Lower leg skin (tissue), 4 donors: Measurements from ENCODE around the gene SEC11C. TPM values are rescaled to one million over a fixed set of nuclear protein-coding genes. Genes with fewer than 3 reads are reported as not detected.

Experiments
- DNase-seq, 2 donors: peaks; one replicate each; pipeline ENCODE4 v3.0.0-alpha.2; 2019; ENCODE audit warnings: low spot score in 2 of 2
- H3K4me3 ChIP-seq: fragments of 200-600 bp; sonication (generic); 2 replicates; pipeline ENCODE4 v1.5.1; 2017; ENCODE audit warnings: mild to moderate bottlenecking, low read depth; ENCODE audit not compliant: poor library complexity, severe bottlenecking
- POLR2A ChIP-seq, 2 donors: fragments of 450-650 bp; IDR thresholded peaks; one replicate each; pipeline ENCODE4 v1.6.1; 2016 to 2017; ENCODE audit warnings: antibody characterized with exemption in 2 of 2, mild to moderate bottlenecking in 1 of 2, moderate library complexity in 1 of 2
- WGBS, 2 donors: methylation state at CpG; one replicate each; pipeline ENCODE4 v1.1.5; 2018; 5-methylcytosine and 5-hydroxymethylcytosine counted together
- intact Hi-C: fragments of 100-400 bp; cut with DNase I; formaldehyde crosslinking; loops from one replicate; pipeline ENCODE4 v1.15.0; 2023; ENCODE audit warnings: low total_unique reads
- total RNA-seq, 4 donors: library from RNA; depleted of rRNA; stranded (reverse); fragments of >200 nt; gene quantifications; one replicate each; pipeline ENCODE4 v1.1.0, GENCODE V29; 2016
- TF ChIP-seq, protein P1 (sequence below), 3 donors: fragments of 450-650 bp; IDR thresholded peaks; one replicate each; pipeline ENCODE4 v1.5.1; 2016; ENCODE audit warnings: antibody characterized with exemption in 3 of 3, mild to moderate bottlenecking in 3 of 3, moderate library complexity in 2 of 3

Gene SEC11C
- total RNA-seq, 4 donors from 2014 or later, result 19.5 to 46.9 (median 28.6) TPM

DNA sequence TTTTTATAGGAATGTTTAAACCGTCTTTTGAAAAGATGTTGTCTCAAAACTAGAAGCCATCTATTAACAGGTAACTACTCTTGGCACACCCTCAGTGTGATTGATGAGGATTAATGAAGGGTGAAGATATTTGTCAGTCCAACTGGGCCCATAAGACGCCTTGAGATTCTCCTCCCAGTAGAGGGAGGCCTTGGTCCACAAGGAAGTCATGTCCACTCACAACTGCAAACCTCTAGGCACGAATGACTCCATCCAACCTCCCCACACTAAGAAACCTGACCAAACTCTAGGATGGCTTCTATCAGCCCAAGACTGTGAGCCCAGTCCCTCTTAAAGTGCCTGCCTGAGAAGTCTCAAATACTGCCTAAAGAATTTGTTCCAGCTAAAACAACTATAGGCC is 61.1 kb downstream of the SEC11C start:
- intact Hi-C loops, result no loop called here
- no peak for TF ChIP-seq POLR2A (IDR thresholded peaks at IDR 0.05)
- TF ChIP-seq, protein P1, sequence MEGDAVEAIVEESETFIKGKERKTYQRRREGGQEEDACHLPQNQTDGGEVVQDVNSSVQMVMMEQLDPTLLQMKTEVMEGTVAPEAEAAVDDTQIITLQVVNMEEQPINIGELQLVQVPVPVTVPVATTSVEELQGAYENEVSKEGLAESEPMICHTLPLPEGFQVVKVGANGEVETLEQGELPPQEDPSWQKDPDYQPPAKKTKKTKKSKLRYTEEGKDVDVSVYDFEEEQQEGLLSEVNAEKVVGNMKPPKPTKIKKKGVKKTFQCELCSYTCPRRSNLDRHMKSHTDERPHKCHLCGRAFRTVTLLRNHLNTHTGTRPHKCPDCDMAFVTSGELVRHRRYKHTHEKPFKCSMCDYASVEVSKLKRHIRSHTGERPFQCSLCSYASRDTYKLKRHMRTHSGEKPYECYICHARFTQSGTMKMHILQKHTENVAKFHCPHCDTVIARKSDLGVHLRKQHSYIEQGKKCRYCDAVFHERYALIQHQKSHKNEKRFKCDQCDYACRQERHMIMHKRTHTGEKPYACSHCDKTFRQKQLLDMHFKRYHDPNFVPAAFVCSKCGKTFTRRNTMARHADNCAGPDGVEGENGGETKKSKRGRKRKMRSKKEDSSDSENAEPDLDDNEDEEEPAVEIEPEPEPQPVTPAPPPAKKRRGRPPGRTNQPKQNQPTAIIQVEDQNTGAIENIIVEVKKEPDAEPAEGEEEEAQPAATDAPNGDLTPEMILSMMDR (IDR thresholded peaks at IDR 0.05), result no peak
- DNase-seq, result peak in 1 of 2 donors; percentile 10
- WGBS, 2 donors, result 83 to 89% methylated on average over 3 of the region's 3 CpGs
- H3K4me3 ChIP-seq, result no peak overlapping the region

DNA sequence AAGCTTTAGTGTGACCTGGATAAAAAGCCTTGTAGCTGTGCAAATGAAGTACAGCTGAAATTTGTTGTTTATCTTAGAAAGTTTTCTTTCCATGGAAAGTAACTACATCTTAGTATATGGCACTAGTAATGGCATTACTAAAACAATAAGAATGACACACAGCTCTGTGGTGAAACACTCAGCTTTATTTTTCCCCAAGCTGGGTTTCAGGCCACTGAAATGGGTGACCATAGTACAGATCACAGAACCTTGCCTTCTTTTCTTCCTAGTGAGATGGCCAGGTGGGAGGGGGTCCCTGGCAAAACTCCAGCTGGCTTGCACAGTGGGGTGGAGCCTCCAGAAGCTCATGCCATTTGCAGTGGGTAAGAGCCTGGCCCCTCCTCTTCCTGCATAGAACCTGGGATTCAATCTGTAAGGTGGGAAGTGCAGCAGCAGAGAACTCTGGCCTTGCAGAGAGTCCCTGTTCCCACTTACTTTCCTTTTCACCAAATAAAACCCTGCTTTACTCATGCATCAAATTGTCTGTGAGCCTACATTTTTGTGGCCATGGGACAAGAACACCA is 62.7 kb downstream of the SEC11C start:
- intact Hi-C loops, result no loop called here
- no peak for DNase-seq
- TF ChIP-seq, protein P1 (IDR thresholded peaks at IDR 0.05), result no peak
- TF ChIP-seq POLR2A (IDR thresholded peaks at IDR 0.05), result no peak
- no peak overlapping the region for H3K4me3 ChIP-seq

DNA sequence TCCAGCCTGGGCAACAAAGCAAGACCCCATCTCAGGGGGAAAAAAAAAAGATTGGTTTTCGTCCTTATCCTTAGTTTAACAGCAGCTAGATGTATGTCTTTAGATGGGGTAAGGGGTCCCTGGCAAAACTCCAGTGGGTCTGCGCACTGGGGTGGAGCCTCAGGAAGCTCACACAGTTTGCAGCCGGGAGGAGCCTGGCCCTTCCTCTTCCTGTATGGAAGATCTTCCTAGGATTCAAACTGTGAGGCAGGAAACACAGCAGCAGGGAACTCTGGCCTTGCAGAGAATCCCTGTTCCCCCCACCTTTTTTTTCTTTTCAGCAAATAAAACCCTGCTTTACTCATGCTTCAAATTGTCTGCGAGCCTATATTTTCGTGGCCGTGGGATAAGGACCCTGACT is 67.8 kb downstream of the SEC11C start:
- 78 to 81% methylated on average over 6 of the region's 6 CpGs for WGBS, 2 donors
- no peak for DNase-seq
- intact Hi-C loops, result no loop called here
- no peak overlapping the region for H3K4me3 ChIP-seq
- TF ChIP-seq, protein P1 (IDR thresholded peaks at IDR 0.05), result no peak
- TF ChIP-seq POLR2A (IDR thresholded peaks at IDR 0.05), result no peak

Other genes starting within 250 kb of the SEC11C start
- gene GRP, start 80.3 kb downstream of the SEC11C start, total RNA-seq, result not detected
- under 1 TPM in 2 of 4 donors, not detected in 2; 0.07 to 0.38 TPM for gene RAX, start 133.6 kb downstream of the SEC11C start, total RNA-seq
- not detected for gene CPLX4, start 178.8 kb downstream of the SEC11C start, total RNA-seq
- 10 to 100 TPM; 26.0 to 55.7 (median 36.4) TPM for gene LMAN1, start 219.4 kb downstream of the SEC11C start, total RNA-seq